Measurements from ENCODE around the gene TYK2. TPM values are rescaled to one million over a fixed set of nuclear protein-coding genes. Genes with fewer than 3 reads are reported as not detected.
"Not testable (repeated sequence)": the region's sequence is repeated elsewhere in the genome, so short reads cannot be mapped to it uniquely, and the experiment has no call there.

TYK2 gene
- total RNA-seq, 2 donors from 2014 or later: 76.3 to 148 TPM

GRCh38 chr19:10392120-10392519 is 11.7 kb upstream of the TYK2 start:
- no peaks in the 10 kb centered on the region for H3K27me3 ChIP-seq
- no peak for DNase-seq
- H3K4me1 ChIP-seq: no peaks in the 10 kb centered on the region
- intact Hi-C loops (cut with DNase I): no loop called here
- no peak overlapping the region for H3K9ac ChIP-seq (ENCODE audit: low read depth in 2 of 2, low read length in 2 of 2)
- H3K36me3 ChIP-seq: peaks cover 16% of the 10 kb centered on the region
- TF ChIP-seq, protein P1, sequence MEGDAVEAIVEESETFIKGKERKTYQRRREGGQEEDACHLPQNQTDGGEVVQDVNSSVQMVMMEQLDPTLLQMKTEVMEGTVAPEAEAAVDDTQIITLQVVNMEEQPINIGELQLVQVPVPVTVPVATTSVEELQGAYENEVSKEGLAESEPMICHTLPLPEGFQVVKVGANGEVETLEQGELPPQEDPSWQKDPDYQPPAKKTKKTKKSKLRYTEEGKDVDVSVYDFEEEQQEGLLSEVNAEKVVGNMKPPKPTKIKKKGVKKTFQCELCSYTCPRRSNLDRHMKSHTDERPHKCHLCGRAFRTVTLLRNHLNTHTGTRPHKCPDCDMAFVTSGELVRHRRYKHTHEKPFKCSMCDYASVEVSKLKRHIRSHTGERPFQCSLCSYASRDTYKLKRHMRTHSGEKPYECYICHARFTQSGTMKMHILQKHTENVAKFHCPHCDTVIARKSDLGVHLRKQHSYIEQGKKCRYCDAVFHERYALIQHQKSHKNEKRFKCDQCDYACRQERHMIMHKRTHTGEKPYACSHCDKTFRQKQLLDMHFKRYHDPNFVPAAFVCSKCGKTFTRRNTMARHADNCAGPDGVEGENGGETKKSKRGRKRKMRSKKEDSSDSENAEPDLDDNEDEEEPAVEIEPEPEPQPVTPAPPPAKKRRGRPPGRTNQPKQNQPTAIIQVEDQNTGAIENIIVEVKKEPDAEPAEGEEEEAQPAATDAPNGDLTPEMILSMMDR (IDR thresholded peaks at IDR 0.05): no peak
- H3K27ac ChIP-seq: no peak overlapping the region
- no peaks in the 10 kb centered on the region for H3K9me3 ChIP-seq
- H3K4me3 ChIP-seq: no peak overlapping the region

DNA sequence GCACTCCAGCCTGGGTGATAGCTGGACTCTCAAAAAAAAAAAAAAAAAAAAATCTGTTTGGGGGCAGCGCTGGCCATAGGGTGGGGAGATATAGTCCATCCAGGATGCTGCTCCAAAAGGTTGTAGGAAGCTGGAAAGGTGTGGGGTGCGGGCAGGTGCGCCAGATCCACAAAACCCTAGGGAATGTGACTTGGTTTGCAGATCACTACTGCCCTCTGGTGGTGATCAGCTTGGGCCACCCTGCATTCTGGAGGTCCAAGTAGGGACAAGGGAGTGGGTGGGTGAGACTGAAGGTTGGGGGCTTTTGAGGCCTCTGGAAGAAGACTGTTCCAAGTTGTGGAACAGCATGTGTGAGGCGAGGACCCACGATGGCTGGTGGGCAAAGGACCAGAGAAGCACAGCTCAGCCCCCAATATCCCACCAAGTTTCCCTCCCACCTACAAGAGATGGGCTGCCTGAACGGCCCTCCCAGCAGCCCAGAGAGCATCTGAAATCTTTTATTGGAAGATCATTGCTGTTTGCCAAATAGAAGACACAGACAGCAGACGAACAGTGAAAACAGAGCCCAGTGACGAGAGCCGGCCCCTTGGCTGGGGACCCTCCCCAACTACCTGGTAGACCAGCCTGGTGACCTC is 10.4 kb upstream of the TYK2 start:
- intact Hi-C loops (cut with DNase I): loop anchor here (1.0 kb wide), 1 partner anchor 121 kb away; no protein-coding TSS in a partner anchor
- Histone ChIP-seq H3K27me3 (no peaks in the 10 kb centered on the region), H3K4me3 (no peak overlapping the region), H3K9ac (ENCODE audit: low read depth in 2 of 2, low read length in 2 of 2) (no peak overlapping the region), H3K27ac (no peak overlapping the region), H3K9me3 (no peaks in the 10 kb centered on the region), H3K4me1 (no peaks in the 10 kb centered on the region), H3K36me3 (peaks cover 16% of the 10 kb centered on the region)
- DNase-seq: peak; percentile 80
- TF ChIP-seq, protein P1 (IDR thresholded peaks at IDR 0.05): peak; percentile 67

DNA sequence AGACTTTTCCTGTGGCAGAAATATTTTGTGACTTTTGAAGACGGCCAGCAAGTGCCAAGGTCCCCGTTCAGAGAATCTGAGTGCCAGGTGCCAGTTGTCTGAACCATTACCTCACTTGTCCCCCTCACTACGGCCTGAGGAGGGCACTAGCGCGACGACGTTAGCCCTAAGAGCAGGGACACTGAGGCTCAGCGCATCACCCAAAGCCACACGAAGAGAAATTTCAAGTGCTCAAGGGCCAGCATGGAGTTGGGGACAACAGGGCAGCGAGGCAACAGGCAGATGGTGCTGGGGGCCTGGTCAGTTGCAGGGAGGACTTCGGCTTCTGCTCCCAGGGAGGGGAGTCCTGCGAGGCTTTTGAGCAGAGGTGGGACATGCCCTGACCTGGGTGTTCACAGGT is 9.5 kb upstream of the TYK2 start:
- H3K4me3 ChIP-seq: no peak overlapping the region
- H3K4me1 ChIP-seq: no peaks in the 10 kb centered on the region
- TF ChIP-seq, protein P1 (IDR thresholded peaks at IDR 0.05): no peak
- H3K9ac ChIP-seq (ENCODE audit: low read depth in 2 of 2, low read length in 2 of 2): no peak overlapping the region
- intact Hi-C loops (cut with DNase I): loop anchor here (1.0 kb wide), 1 partner anchor 121 kb away; no protein-coding TSS in a partner anchor
- H3K36me3 ChIP-seq: peaks cover 12% of the 10 kb centered on the region
- no peak overlapping the region for H3K27ac ChIP-seq
- H3K9me3 ChIP-seq: no peaks in the 10 kb centered on the region
- H3K27me3 ChIP-seq: no peaks in the 10 kb centered on the region
- no peak for DNase-seq

GRCh38 chr19:10388957-10389356 is 8.6 kb upstream of the TYK2 start:
- Histone ChIP-seq H3K9ac (ENCODE audit: low read depth in 2 of 2, low read length in 2 of 2) (no peak overlapping the region), H3K9me3 (no peaks in the 10 kb centered on the region), H3K4me3 (no peak overlapping the region), H3K4me1 (no peaks in the 10 kb centered on the region), H3K27ac (no peak overlapping the region), H3K27me3 (no peaks in the 10 kb centered on the region), H3K36me3 (peaks cover 9% of the 10 kb centered on the region)
- peak; percentile 96 for DNase-seq
- TF ChIP-seq, protein P1 (IDR thresholded peaks at IDR 0.05): peak; percentile 86
- intact Hi-C loops (cut with DNase I): no loop called here

DNA sequence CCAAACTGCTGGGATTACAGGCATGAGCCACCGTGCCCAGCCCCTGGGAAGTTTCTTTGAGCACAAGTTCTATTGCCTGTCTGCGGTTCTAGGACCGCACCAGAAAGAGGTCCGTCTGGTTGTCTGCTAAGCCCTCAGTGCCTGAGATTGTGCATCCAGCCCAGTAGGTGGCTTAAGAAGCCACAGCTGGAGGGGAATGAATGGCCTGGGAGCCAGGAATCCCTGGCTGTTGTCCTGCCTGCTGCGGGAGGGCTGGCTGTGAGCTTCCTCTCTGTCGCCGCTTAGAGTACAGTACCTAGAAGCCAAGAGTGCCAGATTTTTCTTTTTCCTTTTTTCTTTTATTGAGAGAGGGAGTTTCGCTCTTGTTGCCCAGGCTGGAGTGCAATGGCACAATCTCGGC is 4.2 kb upstream of the TYK2 start:
- H3K4me1 ChIP-seq: peaks cover 3% of the 10 kb centered on the region
- DNase-seq: no peak
- no peaks in the 10 kb centered on the region for H3K27me3 ChIP-seq
- H3K9ac ChIP-seq (ENCODE audit: low read depth in 2 of 2, low read length in 2 of 2): no peak overlapping the region
- TF ChIP-seq, protein P1 (IDR thresholded peaks at IDR 0.05): no peak
- no peak overlapping the region for H3K4me3 ChIP-seq
- intact Hi-C loops (cut with DNase I): loop anchor here (5.0 kb wide), 1 partner anchor 47 kb away; the partner anchor contains the start of gene ICAM3
- H3K9me3 ChIP-seq: no peaks in the 10 kb centered on the region
- no peak overlapping the region for H3K27ac ChIP-seq
- no peaks in the 10 kb centered on the region for H3K36me3 ChIP-seq

- H3K36me3 ChIP-seq; H3K4me1 ChIP-seq; H3K27ac ChIP-seq; H3K9me3 ChIP-seq; H3K4me3 ChIP-seq; DNase-seq; H3K9ac ChIP-seq (ENCODE audit: low read depth in 2 of 2, low read length in 2 of 2); H3K27me3 ChIP-seq: not testable (repeated sequence)
- intact Hi-C loops (cut with DNase I): loop anchor here (5.0 kb wide), 1 partner anchor 46 kb away; the partner anchor contains the start of gene ICAM3
Observed at GRCh38 chr19:10383223-10383499, 2.8 kb upstream of the TYK2 start.

Data from colonic mucosa (tissue), 4 donors.